HG03280 (cell line): ENCODE data around the gene FBLN7.
"Not testable (repeated sequence)": the region's sequence is repeated elsewhere in the genome, so short reads cannot be mapped to it uniquely, and the experiment has no call there.

Experiments
- ATAC-seq: cut with Tn5 transposase; IDR thresholded peaks from one replicate; pipeline ENCODE4 v1.9.1; 2021; ENCODE audit warnings: mild to moderate bottlenecking, moderate library complexity; ENCODE audit not compliant: unreplicated experiment

The FBLN7 gene

GRCh38 chr2:112181571-112182290 is 43.5 kb downstream of the FBLN7 start:
- ATAC-seq: no peak

- no peak for ATAC-seq
Observed at GRCh38 chr2:112182581-112183034, 44.4 kb downstream of the FBLN7 start.

GRCh38 chr2:112183327-112184025 is 45.3 kb downstream of the FBLN7 start:
- no peak for ATAC-seq

GRCh38 chr2:112184121-112184520 is 45.9 kb downstream of the FBLN7 start:
- no peak for ATAC-seq

GRCh38 chr2:112185131-112185530 is 46.9 kb downstream of the FBLN7 start:
- ATAC-seq: no peak

- no peak for ATAC-seq
Observed at GRCh38 chr2:112187046-112187715, 49.0 kb downstream of the FBLN7 start.

GRCh38 chr2:112187805-112188596 is 49.8 kb downstream of the FBLN7 start:
- ATAC-seq: no peak

- no peak for ATAC-seq
Observed at GRCh38 chr2:112189001-112189556, 50.9 kb downstream of the FBLN7 start.

- ATAC-seq: no peak
Observed at GRCh38 chr2:112194028-112194427, 55.8 kb downstream of the FBLN7 start.

GRCh38 chr2:112194482-112194881 is 56.3 kb downstream of the FBLN7 start:
- ATAC-seq: no peak

- no peak for ATAC-seq
Observed at GRCh38 chr2:112195167-112195766, 57.1 kb downstream of the FBLN7 start.

- ATAC-seq: no peak
Observed at GRCh38 chr2:112195950-112196349, 57.8 kb downstream of the FBLN7 start.

GRCh38 chr2:112197868-112198267 is 59.7 kb downstream of the FBLN7 start:
- no peak for ATAC-seq

- ATAC-seq: no peak
Observed at GRCh38 chr2:112198780-112199179, 60.6 kb downstream of the FBLN7 start.

- no peak for ATAC-seq
Observed at GRCh38 chr2:112199188-112199587, 61.0 kb downstream of the FBLN7 start.

- no peak for ATAC-seq
Observed at GRCh38 chr2:112201696-112202430, 63.7 kb downstream of the FBLN7 start.

- ATAC-seq: no peak
Observed at GRCh38 chr2:112204411-112204810, 66.2 kb downstream of the FBLN7 start.

- ATAC-seq: not testable (repeated sequence)
Observed at GRCh38 chr2:112207905-112208304, 69.7 kb downstream of the FBLN7 start.

- ATAC-seq: no peak
Observed at GRCh38 chr2:112216167-112216566, 78.0 kb downstream of the FBLN7 start.

- no peak for ATAC-seq
Observed at GRCh38 chr2:112217854-112218253, 79.7 kb downstream of the FBLN7 start.
